K562 treated with DMSO at 1 percent for 24 hours (cell line): ENCODE measurements around the gene PNCK. TPM values are rescaled to one million over a fixed set of nuclear protein-coding genes. Genes with fewer than 3 reads are reported as not detected.

Source experiments
- total RNA-seq: library from RNA; unstranded; fragments of 300-600 nt; gene quantifications from 2 replicates; pipeline ENCODE4 v1.2.3, GENCODE V29; 2022; ENCODE audit warnings: low read depth; ENCODE audit not compliant: insufficient read depth

The PNCK gene
- total RNA-seq: 3.2 and 3.4 TPM in 2 replicates

DNA sequence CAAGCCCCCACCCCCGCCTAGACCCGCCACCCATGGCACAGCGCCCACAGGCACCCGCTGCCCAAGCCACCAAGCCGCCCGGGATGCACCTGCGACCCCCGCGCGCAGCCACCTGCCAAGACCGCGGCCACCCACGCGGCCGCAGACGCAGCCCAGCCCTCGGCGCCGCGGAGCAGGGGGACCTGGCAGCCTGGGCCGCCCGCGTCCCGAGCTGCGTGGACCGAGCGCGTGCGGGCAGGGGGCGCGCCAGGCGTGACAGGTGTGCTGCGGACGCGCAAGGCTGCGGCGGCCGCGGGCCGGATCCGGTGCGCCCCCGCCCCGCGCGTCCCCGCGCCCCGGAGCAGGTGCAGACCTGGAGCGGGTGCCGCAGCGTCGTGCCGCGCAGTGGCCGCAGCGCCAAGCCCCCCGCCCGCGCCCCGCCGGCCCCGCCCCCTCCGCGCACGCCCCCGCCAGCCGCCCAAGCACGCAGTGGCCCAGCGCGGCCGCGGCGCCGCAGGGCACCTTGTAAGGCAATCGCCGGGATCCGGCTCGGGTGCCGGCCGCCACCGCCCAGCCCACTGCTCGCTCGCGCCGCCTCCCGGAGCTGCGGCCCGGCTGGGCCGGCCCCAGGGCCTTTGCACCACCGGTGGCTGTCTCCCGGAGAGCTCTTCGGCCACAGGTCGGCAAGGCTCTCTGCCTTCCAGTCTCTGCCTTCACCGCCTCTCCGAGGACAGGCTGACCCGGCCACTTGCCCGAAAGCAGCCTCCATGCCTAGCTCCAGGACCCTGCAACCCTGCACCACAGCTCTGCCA is at the start of gene PNCK:
Gene PNCK (minus strand): TSS at position 386 of the 791 bp plus-strand sequence. CDS start 737 bp downstream, outside the sequence.

DNA sequence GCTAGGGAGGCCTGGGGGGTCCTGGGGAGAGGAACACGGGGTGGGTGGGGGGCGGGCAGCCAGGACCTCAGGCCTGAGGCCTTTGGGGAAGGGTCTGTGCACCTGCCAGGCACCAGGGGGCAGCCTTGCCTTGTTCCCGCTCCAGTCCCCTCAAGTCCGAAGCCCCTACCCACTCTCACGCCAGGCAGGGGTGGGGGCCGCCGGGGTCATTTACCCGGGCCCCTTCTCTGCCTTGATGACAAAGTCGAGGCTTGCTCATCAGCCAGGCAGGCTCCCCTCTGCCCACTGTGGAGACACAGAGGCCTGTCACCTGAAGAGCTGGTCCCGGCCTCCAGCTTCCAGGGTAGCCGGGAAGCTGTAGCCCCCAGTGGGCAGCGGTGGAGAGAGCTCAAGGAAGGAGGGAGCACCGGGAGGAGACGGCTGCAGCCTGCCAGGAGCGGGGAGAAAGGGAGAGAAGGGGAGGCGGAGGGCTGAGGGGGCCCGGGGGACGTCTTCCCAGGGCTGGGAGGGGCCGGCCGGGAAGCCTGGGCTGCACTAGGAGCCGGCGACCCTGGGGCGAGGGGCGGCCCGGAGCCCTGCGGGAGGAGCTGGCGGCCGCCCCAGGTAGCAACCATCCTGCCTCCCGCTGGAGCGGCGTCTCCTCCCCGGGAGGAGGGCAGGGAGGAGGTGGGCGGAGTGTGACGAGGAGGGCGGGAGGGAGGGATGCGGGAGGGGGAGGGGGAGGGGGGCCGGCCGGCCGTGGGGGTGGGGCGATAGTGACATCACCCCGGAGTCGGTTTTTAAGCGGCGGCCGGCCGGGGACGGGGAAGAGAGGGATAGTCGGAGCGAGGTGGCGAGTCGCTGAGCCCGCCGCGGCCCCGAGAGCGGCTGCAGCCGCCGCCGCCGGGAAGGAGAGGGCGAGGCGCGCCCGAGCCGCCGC is 13.8 kb upstream of the PNCK start, which contains the start of gene SLC6A8:
Gene SLC6A8 (plus strand): TSS at position 806 of the 919 bp plus-strand sequence. CDS start 649 bp downstream, outside the sequence.

GRCh38 chrX:153646620-153647373 is 26.8 kb downstream of the PNCK start, which contains the start of gene DUSP9:
DUSP9 (plus strand) TSS chrX:153647203; CDS start chrX:153647954, 751 bp downstream.

Other genes starting within 250 kb of the PNCK start
- gene TREX2, start 227.8 kb downstream of the PNCK start, total RNA-seq: 1.5 and 4.3 TPM in 2 replicates
- 44.1 and 56.3 TPM in 2 replicates for gene HAUS7, start 203.2 kb downstream of the PNCK start, total RNA-seq
- gene BGN, start 178.8 kb downstream of the PNCK start, total RNA-seq: not detected in 2 replicates
- not detected in 2 replicates for gene ATP2B3, start 156.2 kb downstream of the PNCK start, total RNA-seq
- gene CCNQ, start 74.7 kb downstream of the PNCK start, total RNA-seq: 45.2 and 46.1 TPM in 2 replicates
- gene DUSP9, start 26.6 kb downstream of the PNCK start, total RNA-seq: 3.8 and 4.7 TPM in 2 replicates
- gene SLC6A8, start 14.1 kb upstream of the PNCK start, total RNA-seq: 44.3 and 46.8 TPM in 2 replicates
- gene BCAP31, start 50.6 kb upstream of the PNCK start, total RNA-seq: 217 and 219 TPM in 2 replicates
- 47.5 and 48.3 TPM in 2 replicates for gene ABCD1, start 51.0 kb upstream of the PNCK start, total RNA-seq
- 0.75 and 3.0 TPM in 2 replicates for gene PLXNB3, start 90.4 kb upstream of the PNCK start, total RNA-seq
- 0.13 TPM in 1 of 2 replicates, not detected in the other for gene SRPK3, start 107.2 kb upstream of the PNCK start, total RNA-seq
- 94.7 and 98.9 TPM in 2 replicates for gene IDH3G, start 120.6 kb upstream of the PNCK start, total RNA-seq
- 700 and 858 TPM in 2 replicates for gene SSR4, start 120.9 kb upstream of the PNCK start, total RNA-seq
- not detected in 2 replicates for gene PDZD4, start 156.7 kb upstream of the PNCK start, total RNA-seq
- 0.61 and 0.90 TPM in 2 replicates for gene L1CAM, start 212.4 kb upstream of the PNCK start, total RNA-seq
- gene AVPR2, start 230.9 kb upstream of the PNCK start, total RNA-seq: 0.45 and 1.8 TPM in 2 replicates